ENCODE results near the gene SLC35A3.

SLC35A3 gene

GRCh38 chr1:100076319-100076718 is 106.5 kb downstream of the SLC35A3 start:
- TF ChIP-seq CTCF (IDR thresholded peaks at IDR 0.05), result no peak

- TF ChIP-seq CTCF (IDR thresholded peaks at IDR 0.05), result no peak
Observed at GRCh38 chr1:100076744-100077143, 106.9 kb downstream of the SLC35A3 start.

GRCh38 chr1:100077531-100077930 is 107.7 kb downstream of the SLC35A3 start:
- no peak for TF ChIP-seq CTCF (IDR thresholded peaks at IDR 0.05)

DNA sequence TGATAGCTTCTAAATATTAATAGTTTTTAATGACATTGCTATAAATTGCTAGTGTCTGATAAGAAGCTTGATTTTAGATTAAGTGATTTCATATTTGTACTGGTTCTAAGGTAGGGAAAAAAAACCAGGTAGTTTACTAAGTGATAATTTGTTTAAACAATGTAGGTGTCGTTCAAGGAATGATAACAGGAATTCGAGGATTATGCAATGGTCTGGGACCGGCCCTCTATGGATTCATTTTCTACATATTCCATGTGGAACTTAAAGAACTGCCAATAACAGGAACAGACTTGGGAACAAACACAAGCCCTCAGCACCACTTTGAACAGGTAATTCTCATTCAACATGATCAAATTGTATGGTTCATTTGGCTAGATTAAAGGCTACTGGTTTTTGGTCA is 110.5 kb downstream of the SLC35A3 start:
- no peak for TF ChIP-seq CTCF (IDR thresholded peaks at IDR 0.05)
